ENCODE results near the gene SLC16A10. TPM values are rescaled to one million over a fixed set of nuclear protein-coding genes. Genes with fewer than 3 reads are reported as not detected.
A peak's percentile ranks its signal among the peaks of the same experiment; 100 is the strongest.

Gene SLC16A10
- polyA plus RNA-seq, 1 experiment: not detected

- POLR2A ChIA-PET: no interaction called here
- DNase-seq (ENCODE audit: low read depth): no peak
- no peak for TF ChIP-seq CTCF (IDR thresholded peaks at IDR 0.05; ENCODE audit: insufficient read depth, low read depth, low read length)
- H3K4me3 ChIP-seq (ENCODE audit: low read depth, low read length): no peak overlapping the region
- CTCF ChIA-PET: interaction anchor here (0.6 kb wide), 1 partner anchor 44 kb away, joined by 5 read pairs; no protein-coding TSS in a partner anchor
- H3K36me3 ChIP-seq (ENCODE audit: control insufficient read depth, insufficient read depth, low read length): no peaks in the 10 kb centered on the region
- H3K27me3 ChIP-seq (ENCODE audit: control insufficient read depth, insufficient read depth, low read length): peaks cover 2% of the 10 kb centered on the region; the same call in 1 of the 2 replicates
Observed at GRCh38 chr6:111256646-111257045, 169.3 kb downstream of the SLC16A10 start.

GRCh38 chr6:111258010-111258409 lies 170.7 kb downstream of the SLC16A10 start:
- peaks cover 2% of the 10 kb centered on the region; the same call in 1 of the 2 replicates for H3K27me3 ChIP-seq (ENCODE audit: control insufficient read depth, insufficient read depth, low read length)
- no peak for TF ChIP-seq CTCF (IDR thresholded peaks at IDR 0.05; ENCODE audit: insufficient read depth, low read depth, low read length)
- ChIA-PET POLR2A (no interaction called here), CTCF (interaction anchor here (0.7 to 2.1 kb wide), 17 partner anchors 10 to 785 kb away, joined by 3 to 11 read pairs (median 5); no protein-coding TSS in a partner anchor)
- no peak for DNase-seq (ENCODE audit: low read depth)
- H3K36me3 ChIP-seq (ENCODE audit: control insufficient read depth, insufficient read depth, low read length): no peaks in the 10 kb centered on the region
- no peak overlapping the region for H3K4me3 ChIP-seq (ENCODE audit: low read depth, low read length)

GRCh38 chr6:111258615-111259088 lies 171.3 kb downstream of the SLC16A10 start:
- Histone ChIP-seq H3K27me3 (ENCODE audit: control insufficient read depth, insufficient read depth, low read length) (peaks cover 2% of the 10 kb centered on the region; the same call in 1 of the 2 replicates), H3K36me3 (ENCODE audit: control insufficient read depth, insufficient read depth, low read length) (no peaks in the 10 kb centered on the region), H3K4me3 (ENCODE audit: low read depth, low read length) (peak overlapping the region; percentile 26)
- no peak for TF ChIP-seq CTCF (IDR thresholded peaks at IDR 0.05; ENCODE audit: insufficient read depth, low read depth, low read length)
- ChIA-PET POLR2A (no interaction called here), CTCF (interaction anchor here (0.7 to 2.1 kb wide), 32 partner anchors 8 to 786 kb away, joined by 3 to 11 read pairs (median 4); partner anchors contain the start of gene TRAF3IP2)
- DNase-seq (ENCODE audit: low read depth): no peak

GRCh38 chr6:111259089-111259831 lies 172.0 kb downstream of the SLC16A10 start:
- peak; percentile 94 for TF ChIP-seq CTCF (IDR thresholded peaks at IDR 0.05; ENCODE audit: insufficient read depth, low read depth, low read length)
- DNase-seq (ENCODE audit: low read depth): peak; percentile 95
- Histone ChIP-seq H3K36me3 (ENCODE audit: control insufficient read depth, insufficient read depth, low read length) (no peaks in the 10 kb centered on the region), H3K27me3 (ENCODE audit: control insufficient read depth, insufficient read depth, low read length) (peaks cover 2% of the 10 kb centered on the region; the same call in 1 of the 2 replicates), H3K4me3 (ENCODE audit: low read depth, low read length) (peak overlapping the region; percentile 74)
- CTCF ChIA-PET: interaction anchor here (0.7 to 2.1 kb wide), 33 partner anchors 9 to 785 kb away, joined by 3 to 11 read pairs (median 4); partner anchors contain the start of gene TRAF3IP2
- POLR2A ChIA-PET: no interaction called here

- CTCF ChIA-PET: no interaction called here
- H3K36me3 ChIP-seq (ENCODE audit: control insufficient read depth, insufficient read depth, low read length): no peaks in the 10 kb centered on the region
- TF ChIP-seq CTCF (IDR thresholded peaks at IDR 0.05; ENCODE audit: insufficient read depth, low read depth, low read length): no peak
- peaks cover 2% of the 10 kb centered on the region; the same call in 1 of the 2 replicates for H3K27me3 ChIP-seq (ENCODE audit: control insufficient read depth, insufficient read depth, low read length)
- H3K4me3 ChIP-seq (ENCODE audit: low read depth, low read length): no peak overlapping the region
- DNase-seq (ENCODE audit: low read depth): no peak
- POLR2A ChIA-PET: no interaction called here
Observed at GRCh38 chr6:111260570-111261298, 173.4 kb downstream of the SLC16A10 start.

All from BJ (cell line).